Neural progenitor cell (in vitro differentiated cells): ENCODE results near the gene KLF2. TPM values are rescaled to one million over a fixed set of nuclear protein-coding genes. Genes with fewer than 3 reads are reported as not detected.

ENCODE experiments used
- DNase-seq: peaks from one replicate; pipeline ENCODE4 v3.0.0-alpha.2; 2016; ENCODE audit warnings: low spot score
- H2AFZ ChIP-seq: fragments of 200-600 bp; sonication (generic); replicated peaks from 2 replicates; pipeline ENCODE4 v1.6.1; 2016; ENCODE audit warnings: antibody characterized with exemption
- H3F3A ChIP-seq: fragments of 200-600 bp; sonication (generic); 2 replicates; pipeline ENCODE4 v1.6.1; 2016; ENCODE audit warnings: antibody characterized with exemption, low read depth
- H3K27ac ChIP-seq: fragments of 200-600 bp; sonication (generic); 2 replicates; pipeline ENCODE4 v1.5.1; 2016; ENCODE audit warnings: mild to moderate bottlenecking
- H3K27me3 ChIP-seq: fragments of 200-600 bp; sonication (generic); 2 replicates; pipeline ENCODE4 v1.6.1; 2016; ENCODE audit warnings: mild to moderate bottlenecking, moderate library complexity
- H3K36me3 ChIP-seq: fragments of 200-600 bp; sonication (generic); 2 replicates; pipeline ENCODE4 v1.5.1; 2016
- H3K4me1 ChIP-seq: fragments of 200-600 bp; sonication (generic); 2 replicates; pipeline ENCODE4 v1.6.1; 2016; ENCODE audit warnings: mixed run types
- H3K4me2 ChIP-seq: fragments of 200-600 bp; sonication (generic); 2 replicates; pipeline ENCODE4 v1.6.1; 2016
- H3K4me3 ChIP-seq: fragments of 200-600 bp; sonication (generic); 2 replicates; pipeline ENCODE4 v1.5.1; 2016
- H3K79me2 ChIP-seq: fragments of 200-600 bp; sonication (generic); 2 replicates; pipeline ENCODE4 v1.6.1; 2016; ENCODE audit warnings: low read depth
- H3K9ac ChIP-seq: fragments of 200-600 bp; sonication (generic); 2 replicates; pipeline ENCODE4 v1.6.1; 2016
- H3K9me3 ChIP-seq: fragments of 200-600 bp; sonication (generic); 2 replicates; pipeline ENCODE4 v1.5.1; 2016; ENCODE audit warnings: low read depth
- H4K20me1 ChIP-seq: fragments of 200-600 bp; sonication (generic); 2 replicates; pipeline ENCODE4 v1.6.1; 2016; ENCODE audit warnings: low read depth
- H3K27ac Mint-ChIP-seq: 3 replicates; pipeline ENCODE4 v1.8.0; 2021; ENCODE audit warnings: mixed read lengths
- H3K27me3 Mint-ChIP-seq: 2 replicates; pipeline ENCODE4 v1.8.0; 2022; ENCODE audit warnings: low read depth, mild to moderate bottlenecking, inconsistent platforms, moderate library complexity, mixed read lengths; ENCODE audit not compliant: insufficient read depth
- H3K36me3 Mint-ChIP-seq: 3 replicates; pipeline ENCODE4 v1.8.0; 2021; ENCODE audit warnings: mixed read lengths
- H3K4me1 Mint-ChIP-seq: 3 replicates; pipeline ENCODE4 v1.8.0; 2021; ENCODE audit warnings: mixed read lengths
- H3K4me3 Mint-ChIP-seq: 3 replicates; pipeline ENCODE4 v1.8.0; 2021; ENCODE audit warnings: mild to moderate bottlenecking, moderate library complexity, mixed read lengths
- H3K9me3 Mint-ChIP-seq: 3 replicates; pipeline ENCODE4 v1.8.0; 2020; ENCODE audit warnings: mixed read lengths
- CTCF ChIP-seq: fragments of 200-600 bp; sonication (generic); IDR thresholded peaks from 2 replicates; pipeline ENCODE4 v1.5.1; 2017; ENCODE audit warnings: antibody characterized with exemption, mild to moderate bottlenecking
- EZH2 ChIP-seq: fragments of 200-600 bp; sonication (generic); IDR thresholded peaks from 2 replicates; pipeline ENCODE4 v1.6.1; 2017; ENCODE audit warnings: antibody characterized with exemption, mild to moderate bottlenecking, moderate library complexity
- EZH2phosphoT487 ChIP-seq: fragments of 200-600 bp; sonication (generic); IDR thresholded peaks from 2 replicates; pipeline ENCODE4 v1.6.1; 2017; ENCODE audit warnings: antibody characterized with exemption
- total RNA-seq: library from RNA; depleted of rRNA; stranded (reverse); fragments of >200 nt; gene quantifications from 2 replicates; pipeline ENCODE4 v1.2.3, GENCODE V29; 2015; ENCODE audit warnings: low replicate concordance

The KLF2 gene
- total RNA-seq, 1 donor from 2014 or later = not detected

DNA sequence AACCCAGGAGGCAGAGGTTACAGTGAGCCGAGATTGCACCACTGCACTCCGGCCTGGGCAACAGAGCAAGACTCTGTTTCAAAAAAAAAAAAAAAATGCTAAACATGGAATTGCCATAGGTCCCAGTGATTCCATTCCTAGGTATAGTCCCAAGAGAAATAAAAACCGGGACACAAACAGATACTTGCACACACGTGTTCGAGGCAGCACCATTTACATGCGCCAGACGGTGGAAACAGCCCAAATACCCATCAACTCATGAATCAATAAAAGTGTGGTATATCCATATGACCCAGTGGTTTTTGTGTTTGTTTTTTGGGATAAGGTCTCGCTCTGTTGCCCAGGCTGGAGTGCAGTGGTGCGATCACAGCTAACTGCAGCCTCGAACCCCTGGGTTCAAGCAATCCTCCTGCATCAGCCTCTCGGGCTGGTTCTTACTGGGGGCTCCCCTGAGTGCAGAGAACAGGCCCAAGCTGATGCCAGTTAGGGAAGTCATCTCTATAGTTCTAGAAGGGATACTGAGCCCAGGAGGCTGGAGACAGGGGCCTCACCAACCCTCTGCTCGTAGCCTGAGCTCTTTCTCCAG lies 8.5 kb downstream of the KLF2 start:
- no peak for DNase-seq
- Histone ChIP-seq H3K9ac (no peak overlapping the region), H3K27ac (no peak overlapping the region), H3F3A (no peaks in the 10 kb centered on the region), H3K9me3 (no peaks in the 10 kb centered on the region), H4K20me1 (peaks cover 6% of the 10 kb centered on the region), H3K4me1 (no peaks in the 10 kb centered on the region), H3K79me2 (no peaks in the 10 kb centered on the region), H3K4me3 (no peak overlapping the region), H3K36me3 (no peaks in the 10 kb centered on the region), H2AFZ (no peak overlapping the region), H3K4me2 (no peak overlapping the region), H3K27me3 (peaks cover 40% of the 10 kb centered on the region)
- H3K4me3 Mint-ChIP-seq = no peak overlapping the region
- H3K4me1 Mint-ChIP-seq = no peaks in the 10 kb centered on the region
- no peaks in the 10 kb centered on the region for H3K36me3 Mint-ChIP-seq
- no peak for TF ChIP-seq EZH2
- no peak for TF ChIP-seq CTCF
- TF ChIP-seq EZH2phosphoT487 = no peak
- peaks cover 25% of the 10 kb centered on the region for H3K27me3 Mint-ChIP-seq
- H3K9me3 Mint-ChIP-seq = no peaks in the 10 kb centered on the region
- no peak overlapping the region for H3K27ac Mint-ChIP-seq

DNA sequence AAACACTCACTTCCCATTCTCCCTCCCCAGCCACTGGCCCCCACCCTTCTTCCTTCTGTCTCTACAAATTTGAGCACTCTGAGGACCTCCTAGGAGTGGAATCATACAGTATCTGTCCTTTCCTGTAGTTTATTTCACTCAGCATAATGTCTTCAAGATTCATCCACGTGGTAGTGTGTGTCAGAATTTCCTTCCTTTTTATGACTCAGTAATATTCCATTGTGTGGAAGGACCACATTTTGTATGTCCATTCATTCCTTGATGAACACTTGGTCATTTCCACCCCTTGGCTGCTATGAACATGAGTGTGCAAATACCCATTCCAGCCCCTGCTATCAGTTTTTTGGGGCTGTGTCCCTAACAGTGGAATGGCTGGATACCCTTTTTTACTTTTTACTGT lies 9.8 kb downstream of the KLF2 start:
- Mint-ChIP-seq H3K36me3 (no peaks in the 10 kb centered on the region), H3K4me3 (no peak overlapping the region), H3K27me3 (peaks cover 14% of the 10 kb centered on the region), H3K9me3 (no peaks in the 10 kb centered on the region), H3K27ac (no peak overlapping the region), H3K4me1 (peaks cover 2% of the 10 kb centered on the region)
- no peak overlapping the region for H3K4me3 ChIP-seq
- H3K9ac ChIP-seq = no peak overlapping the region
- peaks cover 27% of the 10 kb centered on the region for H3K27me3 ChIP-seq
- TF ChIP-seq EZH2phosphoT487 (no peak), CTCF (no peak), EZH2 (no peak)
- H2AFZ ChIP-seq = no peak overlapping the region
- no peaks in the 10 kb centered on the region for H4K20me1 ChIP-seq
- no peaks in the 10 kb centered on the region for H3F3A ChIP-seq
- no peaks in the 10 kb centered on the region for H3K36me3 ChIP-seq
- no peaks in the 10 kb centered on the region for H3K9me3 ChIP-seq
- H3K27ac ChIP-seq = no peak overlapping the region
- DNase-seq = no peak
- H3K4me2 ChIP-seq = no peak overlapping the region
- H3K79me2 ChIP-seq = no peaks in the 10 kb centered on the region
- H3K4me1 ChIP-seq = no peaks in the 10 kb centered on the region

- peaks cover 2% of the 10 kb centered on the region for H3K4me1 Mint-ChIP-seq
Observed at GRCh38 chr19:16335226-16335625, 10.6 kb downstream of the KLF2 start.

More at GRCh38 chr19:16335226-16335625, 10.6 kb downstream of the KLF2 start:
- no peaks in the 10 kb centered on the region for H3K4me1 ChIP-seq
- no peak overlapping the region for H3K4me3 Mint-ChIP-seq
- H3K9me3 Mint-ChIP-seq = no peaks in the 10 kb centered on the region
- H3K27me3 ChIP-seq = peaks cover 19% of the 10 kb centered on the region
- H3K79me2 ChIP-seq = no peaks in the 10 kb centered on the region
- H3K9ac ChIP-seq = no peak overlapping the region
- no peak for DNase-seq
- H3K36me3 Mint-ChIP-seq = no peaks in the 10 kb centered on the region
- H2AFZ ChIP-seq = no peak overlapping the region
- no peaks in the 10 kb centered on the region for H3F3A ChIP-seq
- TF ChIP-seq EZH2phosphoT487 = no peak
- TF ChIP-seq CTCF = no peak
- no peak for TF ChIP-seq EZH2
- H3K9me3 ChIP-seq = no peaks in the 10 kb centered on the region
- H3K27me3 Mint-ChIP-seq = peaks cover 8% of the 10 kb centered on the region
- no peaks in the 10 kb centered on the region for H4K20me1 ChIP-seq
- no peaks in the 10 kb centered on the region for H3K36me3 ChIP-seq
- no peak overlapping the region for H3K4me3 ChIP-seq
- H3K27ac Mint-ChIP-seq = no peak overlapping the region
- H3K4me2 ChIP-seq = no peak overlapping the region
- H3K27ac ChIP-seq = no peak overlapping the region
